Retinal pigment epithelial cell (primary cell): ENCODE results near the gene CELSR1.

Experiments used
- DNase-seq: peaks from one replicate; pipeline ENCODE4 v3.0.0-alpha.2; 2010; ENCODE audit warnings: low read depth
- H3K4me3 ChIP-seq: 2 replicates; pipeline ENCODE4 v1.5.1; 2011; ENCODE audit warnings: mild to moderate bottlenecking, low read length, control low read depth, moderate library complexity
- CTCF ChIP-seq: conservative IDR thresholded peaks from 2 replicates; pipeline ENCODE4 v1.5.1; 2011; ENCODE audit warnings: low read depth, low read length, control low read depth, inconsistent platforms

CELSR1 gene

DNA sequence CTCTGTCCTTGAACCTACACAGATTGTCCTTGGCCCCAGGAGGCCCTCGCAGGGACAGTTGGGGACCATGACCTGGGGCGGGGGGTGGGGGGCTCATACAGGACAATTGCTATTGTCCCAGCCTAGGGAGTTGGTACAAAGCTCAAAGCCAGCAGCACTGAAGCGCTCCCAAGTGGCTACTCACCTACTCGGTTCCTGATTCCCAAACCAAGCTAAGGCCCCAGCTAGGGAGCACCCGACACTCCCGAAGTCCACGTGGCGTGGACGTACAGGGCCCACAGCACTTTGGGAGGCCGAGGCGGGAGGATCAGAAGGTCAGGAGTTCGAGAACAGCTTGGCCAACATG, 80.6 kb downstream of the CELSR1 start:
- no peak overlapping the region for H3K4me3 ChIP-seq
- DNase-seq = no peak
- TF ChIP-seq CTCF = no peak

DNA sequence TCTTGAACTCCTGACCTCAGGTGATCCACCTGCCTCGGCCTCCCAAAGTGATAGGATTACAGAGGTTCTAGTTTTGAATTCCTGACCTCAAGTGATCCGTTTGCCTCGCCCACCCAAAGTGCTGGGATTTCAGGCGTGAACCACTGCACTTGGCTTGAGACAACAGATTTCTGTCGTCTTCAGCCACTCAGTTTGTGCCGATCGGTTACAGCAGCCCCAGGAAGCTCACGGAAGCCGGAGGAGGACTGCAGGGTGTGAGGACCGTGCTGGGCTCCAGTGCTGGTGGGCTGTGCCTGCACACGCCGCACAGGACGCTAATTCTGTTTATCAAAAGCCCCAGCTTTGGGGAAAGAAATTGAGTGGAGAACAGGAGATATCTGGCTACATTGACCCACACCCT, 82.0 kb downstream of the CELSR1 start:
- H3K4me3 ChIP-seq = no peak overlapping the region
- TF ChIP-seq CTCF = no peak

GRCh38 chr22:46454504-46455269, 82.7 kb downstream of the CELSR1 start:
- no peak for DNase-seq
- TF ChIP-seq CTCF = no peak
- H3K4me3 ChIP-seq = no peak overlapping the region

More for the DNA sequence above, 82.0 kb downstream of the CELSR1 start:
- DNase-seq = no peak

- no peak for TF ChIP-seq CTCF
- no peak for DNase-seq
- H3K4me3 ChIP-seq = no peak overlapping the region
These were observed 83.5 kb downstream of the CELSR1 start for GRCh38 chr22:46453829-46454503.

- no peak for TF ChIP-seq CTCF
- no peak for DNase-seq
- H3K4me3 ChIP-seq = no peak overlapping the region
These were observed 84.2 kb downstream of the CELSR1 start for GRCh38 chr22:46453006-46453828.

DNA sequence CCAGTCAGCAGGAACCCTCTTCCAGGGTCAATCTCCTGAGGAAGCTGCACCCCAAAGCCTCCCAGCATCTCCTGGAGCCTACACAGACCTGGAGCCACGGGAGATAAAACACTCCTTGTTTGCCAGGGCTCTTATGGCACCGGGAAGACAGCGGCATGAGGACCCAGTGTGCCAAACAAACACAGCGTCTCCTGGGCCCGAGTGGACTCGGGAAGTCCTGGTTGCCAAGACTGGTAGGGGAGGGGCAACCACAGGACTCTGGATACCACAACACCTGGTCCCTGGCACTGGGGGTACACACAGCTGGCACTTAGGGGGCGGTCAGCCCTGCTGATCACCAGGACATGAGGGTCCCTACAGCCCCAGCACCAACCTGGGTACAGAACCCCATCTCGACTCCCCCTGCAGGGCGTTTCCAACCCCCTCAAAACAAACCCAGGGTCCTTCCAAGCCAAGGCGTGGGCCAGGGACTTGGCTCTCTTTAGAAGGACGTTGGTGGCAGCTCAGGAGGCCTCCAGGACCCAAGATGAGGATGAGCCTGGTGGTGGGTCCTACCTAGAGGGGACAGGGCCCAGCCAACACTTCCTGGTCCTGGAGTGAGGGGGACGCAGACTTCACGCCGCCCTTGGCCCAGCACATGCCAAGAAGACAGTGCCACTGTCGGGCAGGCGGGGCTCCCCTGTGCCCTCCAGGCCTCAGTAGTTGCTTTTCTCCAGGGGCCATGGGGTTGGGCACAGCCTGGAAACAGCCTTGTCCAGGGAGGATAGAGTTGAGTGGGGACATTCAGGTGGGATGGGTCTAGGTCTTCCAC, 85.0 kb downstream of the CELSR1 start:
- TF ChIP-seq CTCF = no peak
- DNase-seq = no peak
- H3K4me3 ChIP-seq = no peak overlapping the region
